Limb (tissue), 2 donors: ENCODE measurements around the gene CRACDL.
A peak's percentile ranks its signal among the peaks of the same experiment; 100 is the strongest.
"Not testable (repeated sequence)": the region's sequence is repeated elsewhere in the genome, so short reads cannot be mapped to it uniquely, and the experiment has no call there.

ENCODE experiments used
- DNase-seq, 2 donors: peaks; one replicate each; pipeline ENCODE4 v3.0.0-alpha.2; 2016; ENCODE audit errors: extremely low spot score in 2 of 2

The CRACDL gene

GRCh38 chr2:98777076-98777475 lies 158.9 kb downstream of the CRACDL start:
- no peak for DNase-seq

- DNase-seq = no peak
Measured at GRCh38 chr2:98776136-98776535, 159.9 kb downstream of the CRACDL start.

GRCh38 chr2:98775146-98775986 lies 160.7 kb downstream of the CRACDL start:
- DNase-seq = peak in 1 of 2 donors; percentile 67

DNA sequence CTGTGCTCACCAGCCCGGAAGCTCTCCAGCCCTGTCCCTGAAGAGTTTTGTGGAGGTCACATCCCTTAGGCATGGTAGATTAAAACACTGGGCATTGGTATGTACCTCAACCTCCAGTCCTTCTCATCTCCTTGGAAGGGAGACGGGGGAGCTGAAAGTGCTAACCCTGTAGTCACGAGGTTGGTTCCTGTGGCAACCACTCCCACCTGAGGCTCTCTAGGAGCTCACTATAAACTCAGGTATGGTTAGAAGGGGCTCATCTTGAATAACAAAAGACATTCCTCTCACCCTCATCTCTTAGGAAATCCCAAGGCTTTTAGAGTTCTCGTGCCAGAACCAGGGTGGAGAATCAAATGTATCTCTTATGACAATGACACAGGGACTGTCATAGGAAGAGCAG lies 162.1 kb downstream of the CRACDL start:
- no peak for DNase-seq

DNA sequence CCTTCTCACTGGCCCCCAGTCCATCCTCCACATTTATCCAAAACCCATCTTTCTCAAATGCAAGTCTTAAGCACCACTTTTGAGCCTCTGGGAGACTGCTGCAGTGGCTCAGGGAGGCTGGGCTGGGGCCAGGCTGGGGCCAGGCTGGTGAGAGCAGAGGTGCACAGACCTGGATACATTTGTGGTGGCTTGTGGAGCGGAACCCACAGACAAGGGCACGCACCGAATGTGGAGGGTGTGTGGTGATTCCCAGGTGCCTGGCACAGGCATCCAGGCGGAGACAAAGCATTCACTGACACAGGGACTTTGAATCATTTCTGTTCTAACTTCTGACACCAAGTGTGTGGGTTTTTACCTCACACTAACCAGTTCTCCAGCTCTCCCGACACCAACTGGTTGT lies 162.9 kb downstream of the CRACDL start:
- no peak for DNase-seq

- DNase-seq = no peak
Measured at GRCh38 chr2:98772536-98772935, 163.5 kb downstream of the CRACDL start.

- DNase-seq = no peak
Measured at GRCh38 chr2:98771721-98772524, 164.1 kb downstream of the CRACDL start.

DNA sequence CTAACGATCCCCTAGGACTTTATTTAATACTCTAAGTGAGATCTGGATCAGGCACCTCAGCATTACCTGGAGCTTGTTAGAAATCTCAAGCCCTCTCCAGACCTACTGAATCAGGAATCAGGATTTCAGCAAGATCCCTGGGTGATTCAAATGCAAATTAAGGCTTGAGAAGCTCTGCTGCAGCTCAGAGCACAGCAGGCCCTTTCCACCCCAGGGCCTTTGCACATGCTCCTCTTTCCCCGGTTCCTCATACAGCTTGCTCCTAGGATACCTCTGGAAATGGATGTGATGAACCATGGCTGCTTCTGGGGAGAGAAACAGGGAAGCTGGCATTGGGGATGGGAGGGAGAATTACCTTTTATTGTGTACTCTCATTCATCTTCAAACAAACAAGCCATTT lies 164.8 kb downstream of the CRACDL start:
- no peak for DNase-seq

DNA sequence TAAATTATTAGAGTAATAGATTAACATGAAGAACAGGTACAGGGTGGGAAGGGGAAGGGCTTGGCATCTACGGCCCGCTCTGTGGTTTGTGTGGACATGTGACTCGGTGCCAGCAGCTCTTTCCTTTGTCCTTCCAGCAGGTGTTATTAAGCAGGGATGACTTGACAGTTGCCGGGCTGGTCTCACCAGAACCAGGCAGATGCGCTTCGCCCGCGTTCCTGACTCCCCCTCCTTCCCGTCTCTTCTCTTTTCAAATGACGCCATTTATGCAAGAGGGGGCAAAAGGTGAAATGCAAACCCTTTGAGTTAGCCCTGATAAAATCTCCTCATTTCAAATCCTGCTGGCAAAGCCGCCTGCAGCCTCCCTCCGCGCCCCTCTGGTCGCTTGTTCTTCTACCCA lies 166.2 kb downstream of the CRACDL start:
- no peak for DNase-seq

DNA sequence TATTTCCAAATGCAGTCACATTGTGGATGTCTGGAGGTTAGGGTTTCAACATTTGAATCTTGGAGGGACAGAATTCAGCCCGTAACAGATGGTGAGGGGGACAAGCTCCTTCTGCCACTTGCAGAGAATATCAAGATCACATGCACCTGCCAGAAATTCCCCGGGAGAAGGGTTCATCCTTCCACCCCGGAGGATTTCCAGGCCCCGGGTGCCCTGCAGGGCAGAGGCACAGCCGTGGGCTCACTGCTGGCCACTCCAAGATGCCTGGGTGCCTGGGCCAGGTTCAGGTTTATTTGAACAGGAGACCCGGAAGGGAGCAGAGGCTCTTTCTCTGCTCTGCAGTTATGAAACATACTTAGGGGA lies 166.9 kb downstream of the CRACDL start:
- no peak for DNase-seq

- no peak for DNase-seq
Measured at GRCh38 chr2:98768384-98769113, 167.5 kb downstream of the CRACDL start.

DNA sequence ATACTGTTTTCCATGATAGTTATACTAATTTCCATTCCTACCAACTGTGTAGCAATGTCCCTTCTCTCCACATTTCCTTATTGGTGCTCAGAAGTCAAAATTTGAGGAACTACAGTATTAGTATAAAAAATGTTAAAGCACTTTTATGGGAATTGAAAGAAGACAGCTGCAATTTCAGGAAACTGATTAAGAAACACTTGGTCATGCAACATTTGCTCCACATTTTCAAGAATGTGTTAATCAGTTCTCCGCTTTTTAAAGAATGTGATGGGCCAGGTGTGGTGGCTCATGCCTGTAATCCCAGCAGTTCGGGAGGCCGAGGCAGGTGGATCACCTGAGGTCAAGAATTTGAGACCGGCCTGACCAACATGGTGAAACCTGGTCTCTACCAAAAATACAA lies 171.5 kb downstream of the CRACDL start:
- no peak for DNase-seq

- DNase-seq = no peak
Measured at GRCh38 chr2:98763209-98763951, 172.6 kb downstream of the CRACDL start.

DNA sequence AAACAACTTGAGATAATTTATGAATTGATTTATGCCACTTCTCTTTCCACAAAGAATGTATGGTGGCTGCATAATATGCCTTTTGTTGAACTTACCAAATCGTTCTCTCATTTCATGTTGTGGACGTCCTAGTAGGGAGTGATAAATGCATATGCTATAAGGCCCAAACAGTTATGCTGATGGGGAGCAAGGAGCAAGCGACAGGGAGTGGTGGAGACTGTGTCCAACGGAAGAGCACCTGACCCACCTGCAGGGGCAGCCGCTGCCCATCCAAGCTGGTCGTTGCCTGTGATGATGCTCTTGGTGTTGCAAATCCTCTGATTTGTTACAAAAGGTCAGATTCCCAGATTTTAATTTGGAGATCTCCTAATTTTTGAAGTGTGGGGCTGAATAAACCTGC lies 174.1 kb downstream of the CRACDL start:
- DNase-seq = no peak

- no peak for DNase-seq
Measured at GRCh38 chr2:98761267-98761781, 174.7 kb downstream of the CRACDL start.

- DNase-seq = no peak
Measured at GRCh38 chr2:98759827-98760625, 176.0 kb downstream of the CRACDL start.

- no peak for DNase-seq
Measured at GRCh38 chr2:98759338-98759737, 176.7 kb downstream of the CRACDL start.

GRCh38 chr2:98757904-98758421 lies 178.1 kb downstream of the CRACDL start:
- peak; percentile 74 to 81 for DNase-seq

GRCh38 chr2:98753801-98754200 lies 182.2 kb downstream of the CRACDL start:
- no peak for DNase-seq

DNA sequence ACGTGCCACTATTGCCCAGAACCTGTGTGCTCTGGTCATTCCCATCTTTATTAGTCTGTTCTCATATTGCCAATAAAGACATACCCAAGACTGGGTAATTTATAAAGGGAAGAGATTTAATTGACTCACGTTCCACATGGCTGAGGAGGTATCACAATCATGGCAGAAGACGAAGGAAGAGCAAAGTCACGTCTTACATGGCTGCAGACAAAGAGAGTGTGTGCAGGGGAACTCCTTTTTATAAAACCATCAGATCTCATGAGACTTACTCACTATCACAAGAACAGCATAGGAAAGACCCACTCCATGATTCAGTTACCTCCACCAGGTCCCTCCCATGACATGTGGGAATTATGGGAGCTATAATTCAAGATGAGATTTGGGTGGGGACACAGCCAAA lies 183.3 kb downstream of the CRACDL start:
- DNase-seq = not testable (repeated sequence)
